Measurements from ENCODE around the gene PTGES3.
"Not testable (repeated sequence)": the region's sequence is repeated elsewhere in the genome, so short reads cannot be mapped to it uniquely, and the experiment has no call there.

Gene PTGES3, protein sequence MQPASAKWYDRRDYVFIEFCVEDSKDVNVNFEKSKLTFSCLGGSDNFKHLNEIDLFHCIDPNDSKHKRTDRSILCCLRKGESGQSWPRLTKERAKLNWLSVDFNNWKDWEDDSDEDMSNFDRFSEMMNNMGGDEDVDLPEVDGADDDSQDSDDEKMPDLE

GRCh38 chr12:56688129-56688845, at the start of gene PTGES3:
Gene PTGES3, minus strand, starts transcription at chr12:56688284. Its CDS starts 285 bp downstream, at chr12:56687999.
- in situ Hi-C loops (cut with HindIII; ENCODE audit: low sequenced_read_pairs): no loop called here

DNA sequence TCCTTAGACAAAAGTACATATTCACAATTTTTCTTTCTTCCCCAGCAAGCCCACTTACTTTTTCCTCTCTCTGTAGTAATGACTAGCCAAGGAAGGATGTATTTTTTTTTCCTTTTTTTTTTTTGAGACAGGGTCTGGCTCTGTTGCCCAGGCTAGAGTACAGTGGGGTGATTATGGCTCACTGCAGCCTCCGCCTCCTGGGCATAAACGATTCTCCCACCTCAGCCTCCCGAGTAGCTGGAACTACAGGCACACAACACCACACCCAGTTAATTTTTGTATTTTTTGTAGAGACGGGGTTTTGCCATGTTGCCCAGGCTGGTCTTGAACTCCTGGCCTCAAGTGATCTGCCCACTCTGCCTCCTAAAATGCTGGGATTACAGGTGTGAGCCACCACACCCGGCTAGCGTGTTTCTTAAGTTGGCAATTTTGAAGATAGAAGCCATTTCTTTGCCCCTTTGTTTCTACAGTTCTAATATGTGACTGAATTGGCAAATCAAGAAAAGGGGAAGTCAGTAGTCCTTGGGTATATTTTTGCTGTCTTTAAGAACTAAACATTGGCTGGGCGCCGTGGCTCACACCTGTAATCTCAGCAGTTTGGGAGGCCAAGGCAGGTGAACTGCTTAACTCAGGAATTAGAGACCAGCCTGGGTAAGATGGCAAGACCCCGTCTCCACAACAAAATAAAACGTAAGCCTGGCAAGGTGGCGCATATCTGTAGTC, 40.2 kb upstream of the PTGES3 start:
- in situ Hi-C loops (cut with HindIII; ENCODE audit: low sequenced_read_pairs): no loop called here

GRCh38 chr12:56726196-56726675, 38.2 kb upstream of the PTGES3 start:
- in situ Hi-C loops (cut with HindIII; ENCODE audit: low sequenced_read_pairs): not testable (repeated sequence)

GRCh38 chr12:56725723-56726102, 37.6 kb upstream of the PTGES3 start:
- in situ Hi-C loops (cut with HindIII; ENCODE audit: low sequenced_read_pairs): no loop called here

DNA sequence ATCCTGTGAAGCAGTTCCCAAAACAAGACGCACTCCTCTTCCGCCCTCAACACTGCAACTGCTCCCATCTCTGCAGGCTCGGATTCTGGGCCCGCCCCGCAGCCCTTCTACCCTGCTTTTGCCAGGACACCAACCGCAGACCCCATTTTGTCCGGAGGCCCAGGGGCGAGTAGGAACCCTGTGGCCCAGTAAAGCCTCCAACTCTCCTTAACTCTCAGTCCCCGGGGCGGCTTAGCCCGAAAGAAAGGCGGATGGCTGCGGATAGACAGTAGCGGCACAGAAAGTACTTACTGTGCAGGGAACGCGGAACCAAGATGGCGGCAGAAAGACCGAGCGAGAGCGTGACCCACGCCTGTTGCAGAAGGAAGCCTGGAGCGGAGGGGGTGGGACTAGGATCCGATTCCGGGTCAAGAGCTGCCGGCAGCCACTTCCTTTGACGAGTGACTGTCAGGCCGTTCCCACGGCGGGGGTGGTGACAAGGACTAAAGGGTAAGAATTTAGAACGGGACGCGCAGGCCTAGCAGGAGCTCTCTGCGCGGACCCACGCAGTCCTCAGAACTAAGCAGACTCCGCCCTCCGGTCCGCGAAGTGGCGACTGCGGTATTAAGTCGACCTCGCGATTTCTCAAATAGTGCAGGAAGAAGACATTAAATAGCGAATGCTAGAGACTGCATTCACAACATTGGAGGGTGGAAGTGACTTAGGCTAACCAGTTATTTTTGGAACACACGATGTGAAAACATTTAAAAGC, 37.1 kb upstream of the PTGES3 start, which contains the start of gene NACA:
TSS of gene NACA (minus strand) at position 328 of the 751 bp plus-strand sequence. CDS start 778 bp downstream, outside the sequence.
- in situ Hi-C loops (cut with HindIII; ENCODE audit: low sequenced_read_pairs): no loop called here

- in situ Hi-C loops (cut with HindIII; ENCODE audit: low sequenced_read_pairs): no loop called here
These were observed 36.6 kb upstream of the PTGES3 start for GRCh38 chr12:56724701-56724971.

DNA sequence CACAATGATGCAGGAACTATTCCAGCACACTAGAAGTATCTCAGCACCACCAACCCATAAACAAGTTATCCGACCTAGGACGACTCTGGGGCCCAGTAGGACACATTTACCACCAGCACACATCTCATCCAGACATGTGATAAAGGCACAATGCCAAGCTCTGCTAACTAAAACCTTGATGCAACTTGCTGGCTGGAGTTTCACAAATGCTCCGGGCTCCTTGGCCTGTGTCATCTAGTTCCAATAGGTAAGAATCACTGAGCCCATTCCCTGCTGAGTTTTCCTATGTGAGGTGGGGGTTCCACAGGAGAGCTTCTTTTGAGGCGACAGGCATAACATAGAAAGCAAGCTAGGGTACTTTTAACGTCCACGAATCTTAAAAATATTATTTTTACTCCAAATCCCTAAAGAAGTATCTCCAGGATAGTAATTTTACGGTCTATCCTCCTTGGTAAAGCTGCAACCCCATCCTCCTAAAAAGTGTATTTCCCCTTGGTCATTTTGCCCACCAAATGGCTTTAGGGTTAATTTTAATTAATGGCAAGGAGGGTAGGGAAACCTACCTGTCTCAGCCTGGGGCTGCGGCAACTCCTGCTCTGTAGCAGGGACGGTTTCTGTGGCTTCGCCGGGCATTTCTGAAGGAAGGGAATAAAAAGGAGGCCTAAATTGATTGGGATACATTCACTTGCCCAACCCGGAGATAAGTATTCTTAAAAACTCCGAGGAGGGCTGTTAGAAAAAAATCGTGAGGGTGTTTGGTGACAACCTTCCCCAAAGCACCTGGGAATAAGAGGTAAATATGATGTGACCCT, 36.0 kb upstream of the PTGES3 start:
- in situ Hi-C loops (cut with HindIII; ENCODE audit: low sequenced_read_pairs): no loop called here

- in situ Hi-C loops (cut with HindIII; ENCODE audit: low sequenced_read_pairs): no loop called here
These were observed 35.3 kb upstream of the PTGES3 start for GRCh38 chr12:56723352-56723751.

- in situ Hi-C loops (cut with HindIII; ENCODE audit: low sequenced_read_pairs): no loop called here
These were observed 34.7 kb upstream of the PTGES3 start for GRCh38 chr12:56722832-56723231.

- in situ Hi-C loops (cut with HindIII; ENCODE audit: low sequenced_read_pairs): no loop called here
These were observed 33.6 kb upstream of the PTGES3 start for GRCh38 chr12:56721721-56722120.

- in situ Hi-C loops (cut with HindIII; ENCODE audit: low sequenced_read_pairs): no loop called here
These were observed 33.1 kb upstream of the PTGES3 start for GRCh38 chr12:56721216-56721615.

DNA sequence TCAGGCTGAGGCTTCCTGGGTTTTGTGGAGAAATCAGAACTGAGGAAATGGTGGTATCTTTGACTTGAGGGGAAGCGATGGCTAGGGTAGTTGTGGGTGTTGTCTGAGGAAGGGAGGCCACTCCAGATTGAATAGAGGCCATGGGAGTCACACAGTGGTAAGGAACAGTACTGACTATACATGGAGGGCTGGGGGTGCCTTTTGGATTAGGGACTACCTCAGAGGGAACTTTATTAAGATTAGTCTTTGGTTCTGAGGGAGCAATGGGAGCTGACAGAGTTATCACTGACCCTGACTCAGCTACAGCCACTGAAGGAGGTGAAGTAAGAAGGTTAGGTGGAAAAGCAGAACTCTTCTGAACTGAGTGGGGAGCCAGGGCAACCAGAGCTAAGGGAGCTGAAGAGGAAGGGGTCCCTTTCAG, 32.7 kb upstream of the PTGES3 start:
- in situ Hi-C loops (cut with HindIII; ENCODE audit: low sequenced_read_pairs): no loop called here

- in situ Hi-C loops (cut with HindIII; ENCODE audit: low sequenced_read_pairs): no loop called here
These were observed 31.0 kb upstream of the PTGES3 start for GRCh38 chr12:56719056-56719455.

GRCh38 chr12:56718636-56719035, 30.6 kb upstream of the PTGES3 start:
- in situ Hi-C loops (cut with HindIII; ENCODE audit: low sequenced_read_pairs): no loop called here

DNA sequence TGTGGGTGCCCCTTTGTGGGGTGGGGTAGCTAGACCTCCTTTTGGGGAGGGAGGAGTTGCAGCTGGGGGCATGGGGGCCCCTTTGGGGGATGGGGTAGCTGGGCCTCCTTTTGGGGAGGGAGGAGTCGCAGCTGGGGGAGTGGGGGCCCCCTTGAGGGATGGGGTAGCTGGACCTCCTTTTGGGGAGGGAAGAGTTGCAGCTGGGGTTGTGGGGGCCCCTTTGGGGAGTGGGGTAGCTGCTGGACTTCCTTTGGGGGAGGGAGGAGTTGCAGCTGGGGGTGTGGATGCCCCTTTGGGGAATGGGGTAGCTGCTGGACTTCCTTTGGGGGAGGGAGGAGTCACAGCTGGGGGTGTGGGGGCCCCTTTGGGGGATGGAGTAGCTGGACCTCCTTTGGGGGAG, 30.1 kb upstream of the PTGES3 start:
- in situ Hi-C loops (cut with HindIII; ENCODE audit: low sequenced_read_pairs): no loop called here

DNA sequence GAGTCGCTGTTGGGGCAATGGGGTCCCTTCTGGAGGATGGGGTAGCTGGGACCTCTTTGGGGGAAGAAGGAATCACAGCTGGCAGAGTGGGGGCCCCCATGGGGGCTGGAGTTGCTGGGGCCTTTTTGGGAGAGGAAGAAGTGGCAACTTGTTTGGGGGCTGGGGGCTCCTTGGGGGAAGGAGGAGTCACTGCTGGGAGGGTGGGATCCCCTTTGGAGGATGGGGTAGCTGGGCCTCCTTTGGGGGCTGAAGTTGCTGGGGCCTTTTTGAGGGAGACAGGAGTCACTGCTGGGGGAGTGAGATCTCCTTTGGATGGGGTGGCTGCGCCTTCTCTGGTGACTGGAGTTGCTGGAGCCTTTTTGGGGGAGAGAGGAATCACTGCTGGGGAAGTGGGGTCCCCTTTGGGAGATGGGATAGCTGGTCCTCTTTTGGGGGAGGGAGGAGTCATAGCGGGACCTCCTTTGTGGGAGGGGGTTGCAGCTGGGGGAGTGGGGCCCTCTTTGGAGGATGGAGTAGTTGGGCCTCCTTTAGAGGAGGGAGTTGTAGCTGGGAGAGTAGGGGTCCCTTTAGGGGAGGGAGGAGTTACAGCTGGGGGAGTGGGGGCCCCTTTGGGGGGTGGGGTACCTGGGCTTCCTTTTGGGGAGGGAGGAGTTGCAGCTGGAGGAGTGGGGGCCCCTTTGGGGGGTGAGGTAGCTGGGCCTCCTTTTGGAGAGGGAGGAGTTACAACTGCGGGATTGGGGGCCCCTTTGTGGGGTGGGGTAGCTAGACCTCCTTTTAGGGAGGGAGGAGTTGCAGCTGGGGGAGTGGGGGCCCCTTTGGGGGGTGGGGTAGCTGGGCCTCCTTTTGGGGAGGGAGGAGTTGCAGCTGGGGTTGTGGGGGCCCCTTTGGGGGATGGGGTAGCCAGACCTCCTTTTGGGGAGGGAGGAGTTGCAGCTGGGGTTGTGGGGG, 29.1 kb upstream of the PTGES3 start:
- in situ Hi-C loops (cut with HindIII; ENCODE audit: low sequenced_read_pairs): no loop called here

- in situ Hi-C loops (cut with HindIII; ENCODE audit: low sequenced_read_pairs): no loop called here
These were observed 28.4 kb upstream of the PTGES3 start for GRCh38 chr12:56716458-56716857.

DNA sequence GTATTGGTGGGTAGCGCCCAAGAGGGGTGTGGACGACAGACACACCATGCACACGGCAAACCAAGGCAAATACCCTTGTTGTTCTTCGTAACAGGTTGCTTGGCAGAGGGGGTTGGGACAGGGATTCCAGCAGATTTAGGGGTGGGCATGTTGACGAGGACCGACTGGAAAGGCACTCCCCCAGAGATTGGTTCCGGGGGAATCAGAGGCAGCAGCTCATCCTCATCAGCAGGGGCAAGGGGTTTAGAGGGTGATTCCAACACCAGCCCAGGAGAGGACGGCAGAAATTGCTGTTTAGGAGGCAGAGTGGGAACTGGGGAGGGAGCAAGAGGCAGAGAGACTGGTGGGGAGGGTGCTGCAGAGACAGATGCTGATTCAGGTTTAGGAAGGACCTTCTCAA, 27.7 kb upstream of the PTGES3 start:
- in situ Hi-C loops (cut with HindIII; ENCODE audit: low sequenced_read_pairs): no loop called here

DNA sequence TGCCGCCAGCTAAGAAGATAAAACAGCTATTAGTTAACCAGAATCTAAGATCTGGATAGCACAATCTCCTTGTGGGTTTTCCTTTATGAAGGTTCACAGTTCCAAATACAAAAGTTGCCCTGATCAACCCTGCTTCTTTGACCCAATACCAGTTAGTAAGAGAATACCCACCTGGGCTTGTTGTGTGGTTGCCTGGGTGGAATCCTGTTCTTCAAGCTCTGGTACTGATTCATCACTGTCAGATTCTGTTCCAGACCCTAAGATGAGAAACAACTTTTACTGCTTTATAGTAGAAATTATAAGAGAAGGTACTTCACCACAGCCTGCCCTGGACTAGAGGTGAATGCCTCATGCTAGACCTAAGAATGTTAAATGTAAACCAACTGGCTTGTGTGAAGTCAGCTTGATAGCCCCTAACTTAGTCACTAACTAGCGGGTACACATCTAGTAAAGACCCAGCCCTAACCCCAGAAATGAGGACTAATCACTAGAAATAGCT, 26.4 kb upstream of the PTGES3 start:
- in situ Hi-C loops (cut with HindIII; ENCODE audit: low sequenced_read_pairs): no loop called here

Data from endothelial cell of hepatic sinusoid (primary cell).